GM10266 (cell line): ENCODE measurements around the gene MYLIP.

ENCODE experiments used
- DNase-seq: peaks from one replicate; pipeline ENCODE4 v3.0.0; 2012; ENCODE audit errors: extremely low spot score
- CTCF ChIP-seq: IDR thresholded peaks from 2 replicates; pipeline ENCODE4 v1.5.1; 2012; ENCODE audit warnings: mild to moderate bottlenecking, low read depth; ENCODE audit not compliant: control insufficient read depth, insufficient read depth; ENCODE audit errors: missing control alignments

The MYLIP gene

GRCh38 chr6:16088409-16088808, 40.5 kb upstream of the MYLIP start:
- no peak for DNase-seq
- TF ChIP-seq CTCF: no peak

- DNase-seq: no peak
- TF ChIP-seq CTCF: no peak
Observed at GRCh38 chr6:16089232-16090062, 39.4 kb upstream of the MYLIP start.

- no peak for DNase-seq
- no peak for TF ChIP-seq CTCF
Observed at GRCh38 chr6:16090452-16090851, 38.4 kb upstream of the MYLIP start.

- DNase-seq: no peak
Observed at GRCh38 chr6:16090920-16091319, 38.0 kb upstream of the MYLIP start.

DNA sequence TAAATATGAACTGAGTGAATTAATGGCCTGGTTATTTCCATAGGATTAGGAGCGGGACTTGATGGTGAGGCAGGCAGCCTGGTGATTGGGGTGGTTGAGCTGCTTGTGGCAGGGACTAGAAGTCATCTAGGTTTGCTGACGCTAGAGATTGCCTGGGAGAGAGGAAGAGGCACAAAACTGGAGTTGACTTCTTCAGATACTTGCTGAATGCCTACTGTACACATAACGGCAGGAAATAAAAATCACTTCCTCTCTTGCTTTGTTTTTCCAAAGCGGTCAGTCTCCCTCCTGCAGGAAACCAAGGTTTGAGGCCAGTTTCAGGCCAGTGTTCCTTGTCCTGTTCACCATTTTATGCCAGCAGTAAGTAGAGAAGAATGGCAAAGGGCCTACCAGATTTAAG, 36.7 kb upstream of the MYLIP start:
- no peak for TF ChIP-seq CTCF
- no peak for DNase-seq

More at GRCh38 chr6:16090920-16091319, 38.0 kb upstream of the MYLIP start:
- TF ChIP-seq CTCF: no peak

DNA sequence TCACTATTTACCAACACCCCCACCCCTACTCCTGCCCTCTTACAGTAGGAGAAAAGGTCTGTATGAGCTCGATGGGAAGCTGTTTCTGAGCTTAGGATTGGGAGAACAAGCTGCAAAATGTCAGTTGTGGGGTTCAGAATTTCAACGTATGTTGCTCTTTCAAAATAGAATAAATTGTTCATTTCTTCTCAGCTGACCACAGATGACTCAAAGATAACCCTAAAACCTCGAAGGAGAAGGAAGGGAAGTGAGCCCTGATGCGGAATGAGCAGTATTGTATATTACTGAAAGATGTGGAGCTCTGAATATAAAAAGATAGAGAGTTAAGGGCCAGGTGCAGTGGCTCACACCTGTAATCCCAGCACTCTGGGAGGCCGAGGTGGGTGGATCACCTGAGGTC, 35.9 kb upstream of the MYLIP start:
- no peak for DNase-seq
- TF ChIP-seq CTCF: no peak

GRCh38 chr6:16095180-16095579, 33.7 kb upstream of the MYLIP start:
- no peak for DNase-seq
- no peak for TF ChIP-seq CTCF
